ENCODE data around the gene CRLF1.

Gene CRLF1

GRCh38 chr19:18606281-18607225, at the start of gene CRLF1:
Gene CRLF1 (minus strand): TSS chr19:18606799. CDS start chr19:18606656, 143 bp downstream.
- no peak for DNase-seq

- no peak for DNase-seq
These were observed 48.7 kb upstream of the CRLF1 start for GRCh38 chr19:18655173-18655844.

GRCh38 chr19:18654469-18654868, 47.9 kb upstream of the CRLF1 start:
- DNase-seq = no peak

GRCh38 chr19:18653853-18654252, 47.3 kb upstream of the CRLF1 start:
- DNase-seq = no peak

- DNase-seq = no peak
These were observed 45.1 kb upstream of the CRLF1 start for GRCh38 chr19:18651733-18652132.

- DNase-seq = no peak
These were observed 44.7 kb upstream of the CRLF1 start for GRCh38 chr19:18651300-18651699.

GRCh38 chr19:18650468-18651041, 44.0 kb upstream of the CRLF1 start:
- no peak for DNase-seq

- no peak for DNase-seq
These were observed 43.4 kb upstream of the CRLF1 start for GRCh38 chr19:18650021-18650390.

- DNase-seq = peak; percentile 65
These were observed 42.9 kb upstream of the CRLF1 start for GRCh38 chr19:18649371-18650020.

- no peak for DNase-seq
These were observed 42.3 kb upstream of the CRLF1 start for GRCh38 chr19:18648973-18649315.

- no peak for DNase-seq
These were observed 41.2 kb upstream of the CRLF1 start for GRCh38 chr19:18647807-18648206.

GRCh38 chr19:18647371-18647767, 40.8 kb upstream of the CRLF1 start:
- DNase-seq = no peak

- no peak for DNase-seq
These were observed 40.2 kb upstream of the CRLF1 start for GRCh38 chr19:18646535-18647370.

GRCh38 chr19:18645035-18645511, 38.5 kb upstream of the CRLF1 start:
- DNase-seq = no peak

- no peak for DNase-seq
These were observed 37.8 kb upstream of the CRLF1 start for GRCh38 chr19:18644196-18645034.

- no peak for DNase-seq
These were observed 33.2 kb upstream of the CRLF1 start for GRCh38 chr19:18639706-18640243.

GRCh38 chr19:18637673-18638630, 31.4 kb upstream of the CRLF1 start:
- peak; percentile 57 for DNase-seq

GRCh38 chr19:18636969-18637629, 30.5 kb upstream of the CRLF1 start, which contains the start of gene KLHL26:
Gene KLHL26 (plus strand): TSS chr19:18637028. CDS start chr19:18637055, 27 bp downstream.
- DNase-seq = no peak
